IPS-20b (cell line): Measurements from ENCODE around the gene RAB44.
"Not testable (repeated sequence)": the region's sequence is repeated elsewhere in the genome, so short reads cannot be mapped to it uniquely, and the experiment has no call there.

Experiments
- H3K27ac ChIP-seq: one replicate; pipeline ENCODE4 v1.5.1; 2013; ENCODE audit warnings: low read length
- H3K27me3 ChIP-seq: 2 replicates; pipeline ENCODE4 v1.6.1; 2013; ENCODE audit warnings: mild to moderate bottlenecking, low read length, inconsistent platforms; ENCODE audit not compliant: insufficient read depth
- H3K36me3 ChIP-seq: 2 replicates; pipeline ENCODE4 v1.6.1; 2013; ENCODE audit warnings: low read depth, mild to moderate bottlenecking, inconsistent platforms, low read length, moderate library complexity; ENCODE audit not compliant: insufficient read depth
- H3K4me1 ChIP-seq: 2 replicates; pipeline ENCODE4 v1.6.1; 2013; ENCODE audit warnings: mild to moderate bottlenecking, control low read depth, inconsistent platforms, low read length, moderate library complexity; ENCODE audit not compliant: insufficient read depth
- H3K4me3 ChIP-seq: 2 replicates; pipeline ENCODE4 v1.5.1; 2013; ENCODE audit warnings: mild to moderate bottlenecking, low read length, inconsistent platforms
- H3K9ac ChIP-seq: 2 replicates; pipeline ENCODE4 v1.6.1; 2013; ENCODE audit warnings: low read depth, mild to moderate bottlenecking, inconsistent platforms, low read length, moderate library complexity
- H3K9me3 ChIP-seq: 2 replicates; pipeline ENCODE4 v1.6.1; 2013; ENCODE audit warnings: mild to moderate bottlenecking, low read depth, low read length, inconsistent platforms; ENCODE audit not compliant: insufficient read depth

The RAB44 gene

DNA sequence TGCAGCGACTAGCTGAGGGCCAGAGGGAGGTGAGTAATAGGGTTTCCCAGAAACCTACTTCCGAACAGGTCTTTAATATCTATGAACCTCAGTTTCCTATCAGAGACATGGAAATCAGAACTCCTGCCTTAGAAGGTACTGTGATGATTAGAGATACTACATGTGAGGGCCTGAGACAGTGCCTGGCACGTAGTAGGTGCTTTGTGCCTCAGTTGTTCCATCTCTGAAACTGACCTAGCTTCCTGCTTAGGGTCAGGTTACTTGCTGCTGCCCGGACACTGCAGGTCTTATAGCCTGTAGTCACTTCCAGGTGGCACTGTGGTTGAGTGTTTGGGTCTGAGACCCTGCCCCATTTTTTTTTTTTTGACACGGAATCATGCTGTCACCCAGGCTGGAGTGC is 20.9 kb downstream of the RAB44 start:
- H3K4me1 ChIP-seq, result no peaks in the 10 kb centered on the region; the same call in 1 of the 2 replicates
- H3K36me3 ChIP-seq, result no peaks in the 10 kb centered on the region
- H3K27me3 ChIP-seq, result no peaks in the 10 kb centered on the region
- no peak overlapping the region for H3K4me3 ChIP-seq
- H3K9ac ChIP-seq, result no peak overlapping the region
- H3K27ac ChIP-seq, result no peak overlapping the region
- H3K9me3 ChIP-seq, result no peaks in the 10 kb centered on the region

- Histone ChIP-seq H3K9me3 (no peaks in the 10 kb centered on the region), H3K4me3 (no peak overlapping the region), H3K27me3 (no peaks in the 10 kb centered on the region), H3K9ac (no peak overlapping the region), H3K27ac (no peak overlapping the region), H3K36me3 (no peaks in the 10 kb centered on the region), H3K4me1 (no peaks in the 10 kb centered on the region; the same call in 1 of the 2 replicates)
These were observed 21.5 kb downstream of the RAB44 start for GRCh38 chr6:36719126-36719525.

GRCh38 chr6:36720251-36721141 is 22.9 kb downstream of the RAB44 start:
- H3K36me3 ChIP-seq, result no peaks in the 10 kb centered on the region
- no peaks in the 10 kb centered on the region for H3K9me3 ChIP-seq
- no peaks in the 10 kb centered on the region for H3K27me3 ChIP-seq
- no peaks in the 10 kb centered on the region; the same call in 1 of the 2 replicates for H3K4me1 ChIP-seq
- H3K4me3 ChIP-seq, result no peak overlapping the region
- no peak overlapping the region for H3K27ac ChIP-seq
- H3K9ac ChIP-seq, result no peak overlapping the region

GRCh38 chr6:36721369-36722140 is 23.9 kb downstream of the RAB44 start:
- H3K27ac ChIP-seq, result no peak overlapping the region
- no peaks in the 10 kb centered on the region for H3K4me1 ChIP-seq
- H3K4me3 ChIP-seq, result no peak overlapping the region
- H3K9me3 ChIP-seq, result no peaks in the 10 kb centered on the region
- no peak overlapping the region for H3K9ac ChIP-seq
- H3K36me3 ChIP-seq, result no peaks in the 10 kb centered on the region
- H3K27me3 ChIP-seq, result no peaks in the 10 kb centered on the region

- no peak overlapping the region for H3K4me3 ChIP-seq
- no peaks in the 10 kb centered on the region for H3K4me1 ChIP-seq
- no peaks in the 10 kb centered on the region for H3K9me3 ChIP-seq
- no peaks in the 10 kb centered on the region for H3K27me3 ChIP-seq
- no peak overlapping the region for H3K9ac ChIP-seq
- no peak overlapping the region for H3K27ac ChIP-seq
- H3K36me3 ChIP-seq, result no peaks in the 10 kb centered on the region
These were observed 24.7 kb downstream of the RAB44 start for GRCh38 chr6:36722365-36722764.

GRCh38 chr6:36722879-36723278 is 25.3 kb downstream of the RAB44 start:
- H3K27me3 ChIP-seq, result no peaks in the 10 kb centered on the region
- no peaks in the 10 kb centered on the region for H3K36me3 ChIP-seq
- no peaks in the 10 kb centered on the region for H3K4me1 ChIP-seq
- H3K27ac ChIP-seq, result no peak overlapping the region
- no peak overlapping the region for H3K9ac ChIP-seq
- no peak overlapping the region for H3K4me3 ChIP-seq
- no peaks in the 10 kb centered on the region for H3K9me3 ChIP-seq

GRCh38 chr6:36723992-36724391 is 26.4 kb downstream of the RAB44 start:
- H3K27me3 ChIP-seq, H3K36me3 ChIP-seq, H3K4me1 ChIP-seq, H3K9ac ChIP-seq, H3K27ac ChIP-seq, H3K4me3 ChIP-seq, H3K9me3 ChIP-seq: not testable (repeated sequence)

DNA sequence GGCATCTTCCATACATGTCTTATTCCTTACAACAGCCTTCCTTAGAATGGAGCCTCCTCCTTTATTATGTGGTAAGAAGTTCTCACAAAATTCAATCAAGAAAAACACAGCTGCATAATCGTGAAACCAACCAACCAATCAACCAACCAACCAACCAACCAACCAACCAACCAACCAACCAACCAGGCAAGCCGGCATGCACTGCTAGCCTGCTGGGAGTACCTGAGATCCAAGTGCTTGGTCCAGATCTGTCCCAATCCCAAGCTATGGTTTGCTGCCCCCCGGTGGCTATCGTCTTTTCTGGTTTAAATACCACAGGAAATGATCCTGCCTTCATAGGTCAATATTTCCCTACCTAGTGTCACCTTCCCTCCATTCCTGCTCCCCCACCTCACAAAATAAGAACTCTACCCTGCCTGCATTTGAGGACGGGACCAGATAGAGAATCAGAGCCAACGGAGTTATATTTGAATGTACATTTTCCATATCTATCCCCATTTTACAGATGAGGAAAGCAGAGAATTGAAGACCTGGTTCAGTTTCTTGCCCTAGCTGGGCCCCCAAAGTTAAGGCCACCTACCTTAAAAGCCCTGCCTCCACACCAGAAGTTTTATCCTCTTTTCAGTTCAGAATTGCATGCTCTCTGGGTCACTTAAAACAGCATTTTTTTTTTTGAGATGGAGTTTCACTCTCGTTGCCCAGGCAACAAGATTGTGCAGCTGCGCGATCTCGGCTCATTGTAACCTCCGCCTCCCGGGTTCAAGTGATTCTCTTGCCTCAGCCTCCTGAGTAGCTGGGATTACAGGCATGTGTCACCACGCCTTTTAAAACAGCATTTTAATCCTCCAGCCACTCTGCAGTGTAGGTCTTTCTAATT is 27.1 kb downstream of the RAB44 start:
- H3K9me3 ChIP-seq, result no peaks in the 10 kb centered on the region
- no peaks in the 10 kb centered on the region for H3K36me3 ChIP-seq
- H3K27ac ChIP-seq, result no peak overlapping the region
- no peak overlapping the region for H3K4me3 ChIP-seq
- no peaks in the 10 kb centered on the region for H3K27me3 ChIP-seq
- no peaks in the 10 kb centered on the region for H3K4me1 ChIP-seq
- no peak overlapping the region for H3K9ac ChIP-seq

DNA sequence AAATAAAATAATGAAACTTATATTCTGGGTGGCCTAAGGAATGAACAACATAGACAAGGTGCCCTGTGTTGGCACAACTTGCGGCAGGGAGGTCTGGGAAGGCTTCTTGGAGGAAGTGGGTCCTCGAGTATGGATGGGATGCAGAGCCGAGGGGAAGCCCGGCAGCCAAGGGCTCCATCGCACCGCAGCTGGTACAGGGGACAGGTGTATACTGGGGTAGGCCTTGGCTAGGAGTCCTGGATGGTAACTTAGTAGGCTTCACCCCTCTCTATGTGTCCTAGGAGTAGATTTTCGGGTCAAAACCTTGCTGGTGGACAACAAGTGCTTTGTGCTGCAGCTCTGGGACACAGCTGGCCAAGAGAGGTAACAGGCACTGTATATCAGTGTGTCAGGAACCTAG is 28.0 kb downstream of the RAB44 start:
- Histone ChIP-seq H3K9ac (no peak overlapping the region), H3K27ac (no peak overlapping the region), H3K4me1 (no peaks in the 10 kb centered on the region), H3K4me3 (no peak overlapping the region), H3K9me3 (no peaks in the 10 kb centered on the region), H3K27me3 (no peaks in the 10 kb centered on the region), H3K36me3 (no peaks in the 10 kb centered on the region)

DNA sequence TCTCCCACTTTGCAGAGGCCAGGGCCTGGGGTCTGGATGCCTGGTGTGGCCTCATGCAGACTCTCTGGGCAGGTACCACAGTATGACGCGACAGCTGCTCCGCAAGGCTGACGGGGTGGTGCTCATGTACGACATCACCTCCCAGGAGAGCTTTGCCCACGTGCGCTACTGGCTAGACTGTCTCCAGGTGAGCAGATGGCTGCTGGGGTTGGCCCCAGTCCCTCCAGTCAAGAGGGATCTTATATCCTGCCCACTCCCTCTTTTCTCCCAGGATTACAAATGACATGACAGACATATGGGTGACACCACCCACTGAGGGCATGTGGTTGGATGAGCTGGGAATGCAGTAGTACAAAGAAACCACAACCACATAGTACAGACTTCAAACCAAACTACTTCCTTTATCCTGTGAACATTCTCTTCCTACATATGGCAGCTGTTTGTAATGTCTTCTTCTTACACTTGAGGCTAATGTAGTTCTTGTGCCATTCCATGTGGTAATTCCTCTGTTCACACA is 29.9 kb downstream of the RAB44 start:
- Histone ChIP-seq H3K27me3 (no peaks in the 10 kb centered on the region), H3K9me3 (no peaks in the 10 kb centered on the region), H3K27ac (no peak overlapping the region), H3K4me1 (peaks cover 8% of the 10 kb centered on the region; the same call in 1 of the 2 replicates), H3K9ac (no peak overlapping the region), H3K36me3 (no peaks in the 10 kb centered on the region), H3K4me3 (no peak overlapping the region)
